GM10266 (cell line): ENCODE measurements around the gene RBM19.

Experiments used
- DNase-seq: peaks from one replicate; pipeline ENCODE4 v3.0.0; 2012; ENCODE audit errors: extremely low spot score
- TF ChIP-seq, protein P1 (sequence below): IDR thresholded peaks from 2 replicates; pipeline ENCODE4 v1.5.1; 2012; ENCODE audit warnings: mild to moderate bottlenecking, low read depth; ENCODE audit not compliant: control insufficient read depth, insufficient read depth; ENCODE audit errors: missing control alignments

Gene RBM19

DNA sequence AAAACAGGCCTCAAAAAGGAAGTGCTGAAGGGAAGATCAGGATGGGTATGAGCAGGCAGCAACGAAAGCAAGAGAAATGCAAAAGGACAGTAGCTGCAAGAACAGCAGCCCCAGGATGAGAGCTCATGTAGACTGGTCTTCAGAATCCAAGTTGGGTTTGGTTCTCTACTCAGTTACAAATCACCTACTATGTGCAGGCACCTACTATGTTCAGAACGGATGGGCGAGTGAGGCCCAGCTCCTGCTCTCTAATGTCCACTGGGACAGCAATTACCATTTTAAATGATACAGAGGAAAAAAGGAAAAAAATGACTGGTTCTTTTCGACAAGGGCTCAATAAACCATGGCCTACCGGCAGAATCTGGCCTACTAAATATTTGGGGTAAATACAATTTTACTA lies 88.5 kb downstream of the RBM19 start:
- DNase-seq: no peak
- TF ChIP-seq, protein P1, sequence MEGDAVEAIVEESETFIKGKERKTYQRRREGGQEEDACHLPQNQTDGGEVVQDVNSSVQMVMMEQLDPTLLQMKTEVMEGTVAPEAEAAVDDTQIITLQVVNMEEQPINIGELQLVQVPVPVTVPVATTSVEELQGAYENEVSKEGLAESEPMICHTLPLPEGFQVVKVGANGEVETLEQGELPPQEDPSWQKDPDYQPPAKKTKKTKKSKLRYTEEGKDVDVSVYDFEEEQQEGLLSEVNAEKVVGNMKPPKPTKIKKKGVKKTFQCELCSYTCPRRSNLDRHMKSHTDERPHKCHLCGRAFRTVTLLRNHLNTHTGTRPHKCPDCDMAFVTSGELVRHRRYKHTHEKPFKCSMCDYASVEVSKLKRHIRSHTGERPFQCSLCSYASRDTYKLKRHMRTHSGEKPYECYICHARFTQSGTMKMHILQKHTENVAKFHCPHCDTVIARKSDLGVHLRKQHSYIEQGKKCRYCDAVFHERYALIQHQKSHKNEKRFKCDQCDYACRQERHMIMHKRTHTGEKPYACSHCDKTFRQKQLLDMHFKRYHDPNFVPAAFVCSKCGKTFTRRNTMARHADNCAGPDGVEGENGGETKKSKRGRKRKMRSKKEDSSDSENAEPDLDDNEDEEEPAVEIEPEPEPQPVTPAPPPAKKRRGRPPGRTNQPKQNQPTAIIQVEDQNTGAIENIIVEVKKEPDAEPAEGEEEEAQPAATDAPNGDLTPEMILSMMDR: no peak

DNA sequence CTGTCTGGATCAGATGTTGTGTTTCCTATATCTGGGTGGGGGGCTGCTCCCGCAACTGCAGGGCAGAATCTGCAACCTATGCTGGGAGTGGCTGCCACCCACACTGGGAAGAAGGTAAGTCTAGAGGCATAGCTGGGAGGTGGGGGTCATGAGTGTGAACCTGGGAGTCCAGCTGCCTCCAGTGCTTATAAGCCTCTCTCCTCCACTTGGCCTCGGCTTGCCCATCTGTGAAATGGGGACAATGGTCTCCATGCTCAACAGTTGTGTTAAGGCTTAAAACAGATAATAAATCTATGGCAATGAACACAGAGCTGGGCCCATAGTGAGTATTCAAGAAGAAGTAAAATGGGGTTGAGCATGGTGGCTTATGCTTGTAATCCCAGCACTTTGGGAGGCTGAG lies 90.0 kb downstream of the RBM19 start:
- DNase-seq: no peak
- TF ChIP-seq, protein P1: no peak

DNA sequence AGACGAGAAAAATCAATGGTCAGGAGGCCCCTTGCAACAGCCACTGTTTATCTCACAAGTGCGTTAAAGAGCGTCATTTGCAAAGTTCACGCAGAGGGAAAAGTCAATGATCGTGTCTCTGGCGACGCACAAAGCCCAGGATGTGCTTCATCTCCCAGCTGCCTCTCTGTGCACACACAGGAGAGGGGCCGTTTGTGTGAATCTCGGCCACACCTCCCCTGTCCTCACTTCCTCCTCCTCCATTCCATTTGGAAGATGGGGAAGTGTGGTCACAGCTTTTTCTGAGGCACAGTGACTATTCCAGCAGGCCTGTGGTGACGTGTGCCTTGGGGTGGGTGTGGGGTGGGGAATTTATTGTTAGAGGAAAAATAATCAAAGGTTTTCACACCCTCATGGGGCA lies 90.4 kb downstream of the RBM19 start:
- TF ChIP-seq, protein P1: no peak
- no peak for DNase-seq

DNA sequence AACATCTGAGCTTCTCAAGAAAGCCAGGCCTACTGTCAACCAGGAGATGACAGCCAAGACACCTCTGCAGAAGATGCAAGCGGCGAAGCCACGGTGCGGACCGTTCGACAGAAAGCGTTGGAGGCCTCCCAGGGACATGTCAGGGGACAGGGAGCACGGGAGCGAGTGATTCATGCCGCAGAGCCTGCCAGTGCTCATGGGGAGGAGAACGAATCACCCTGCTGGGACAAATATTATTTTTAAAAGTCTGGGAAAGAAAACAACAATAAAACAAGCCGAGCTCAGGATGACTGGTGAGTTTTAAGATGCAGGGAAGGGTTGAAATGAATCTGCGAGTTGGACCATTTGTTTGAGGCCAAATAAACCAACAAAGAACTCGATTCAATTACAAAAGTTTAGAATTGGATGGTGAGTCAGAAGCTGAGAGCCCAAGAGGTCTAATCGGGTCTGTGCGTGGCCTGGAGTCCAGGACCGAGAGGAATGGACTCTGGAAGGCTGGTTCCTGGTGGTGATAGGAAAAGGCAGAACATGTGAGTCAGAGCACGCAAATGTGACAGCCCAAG lies 91.0 kb downstream of the RBM19 start:
- TF ChIP-seq, protein P1: no peak
- DNase-seq: no peak

DNA sequence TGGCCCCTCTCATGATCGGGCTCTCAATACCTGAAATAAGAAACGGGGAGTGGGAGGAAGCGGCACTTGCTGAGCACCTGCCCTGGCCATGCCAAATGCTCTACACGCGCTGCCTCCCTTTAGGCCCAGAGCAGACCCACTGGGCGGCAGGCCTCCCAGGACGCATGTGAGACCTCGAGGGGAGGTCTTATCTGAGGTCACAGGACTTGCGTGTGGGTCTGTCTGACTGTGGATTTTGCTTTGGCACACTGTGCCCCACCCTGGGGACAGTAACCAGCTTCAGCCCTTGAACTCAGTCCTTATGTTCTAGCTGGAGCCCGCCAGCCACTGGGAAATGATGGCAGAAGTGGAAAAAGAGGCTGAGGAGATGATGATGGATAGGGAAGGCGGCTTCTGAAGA lies 91.8 kb downstream of the RBM19 start:
- TF ChIP-seq, protein P1: no peak

DNA sequence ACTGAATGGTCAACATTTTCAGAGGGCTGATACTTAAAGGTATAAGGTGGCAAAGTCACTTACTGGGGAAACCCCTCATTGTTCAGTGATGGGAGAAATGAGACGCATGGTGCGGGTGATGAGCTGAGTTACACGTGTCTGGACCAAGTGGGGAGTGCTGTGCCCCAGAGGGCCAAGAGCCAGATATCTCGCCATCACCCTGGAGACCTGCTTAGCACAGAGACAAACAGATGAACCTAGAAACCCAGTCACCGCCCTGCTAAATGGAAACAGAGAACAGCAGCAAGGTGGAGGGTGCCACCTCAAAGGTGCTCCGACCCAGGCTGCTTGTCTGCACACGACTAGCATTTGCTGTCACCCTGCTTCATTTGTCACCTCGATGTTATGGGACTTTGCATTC lies 92.4 kb downstream of the RBM19 start:
- DNase-seq: no peak
- TF ChIP-seq, protein P1: no peak

More for the DNA sequence above, 91.8 kb downstream of the RBM19 start:
- DNase-seq: no peak

DNA sequence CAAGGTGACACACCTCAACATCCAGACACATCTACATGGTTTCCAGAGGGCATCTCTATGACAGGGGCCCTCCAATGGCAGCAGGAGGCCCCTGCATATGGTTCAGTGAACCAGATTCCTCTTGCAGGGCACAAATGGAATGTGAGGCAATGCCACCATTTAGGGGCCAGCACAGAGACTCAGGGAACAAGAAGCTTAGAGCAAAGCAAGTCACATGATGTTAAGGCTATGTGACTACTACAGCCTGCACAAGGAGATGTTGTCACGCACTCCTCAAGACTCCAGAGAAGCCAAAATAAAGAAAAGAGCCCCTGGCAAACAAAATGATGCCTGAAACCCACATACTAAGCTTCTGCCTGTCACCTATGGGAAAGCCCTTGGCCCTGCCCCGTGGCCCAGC lies 95.2 kb downstream of the RBM19 start:
- TF ChIP-seq, protein P1: no peak
- no peak for DNase-seq
